HG03565 (cell line): Measurements from ENCODE around the gene B3GAT2.

Experiments
- ATAC-seq: cut with Tn5 transposase; IDR thresholded peaks from one replicate; pipeline ENCODE4 v1.9.1; 2021; ENCODE audit warnings: mild to moderate bottlenecking, moderate library complexity; ENCODE audit not compliant: unreplicated experiment

Gene B3GAT2

DNA sequence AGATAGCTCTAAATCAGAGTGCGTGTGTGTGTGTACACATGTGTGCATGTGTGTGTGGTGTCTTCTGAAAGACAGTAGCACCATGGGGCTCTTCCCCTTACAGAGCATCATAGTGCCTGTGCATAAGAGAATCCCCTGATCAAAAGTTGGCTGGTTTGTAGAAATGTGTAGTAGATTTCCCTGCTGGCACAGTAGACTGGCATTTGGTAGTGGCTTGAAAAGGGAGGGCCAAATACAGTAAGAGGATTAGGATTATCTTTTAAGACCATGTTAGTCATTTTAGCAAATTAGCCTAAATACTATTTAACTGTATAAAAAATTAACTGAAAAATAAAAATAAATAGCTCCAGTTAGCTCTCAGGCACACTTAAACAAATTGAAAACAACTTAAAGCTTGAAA, 112.6 kb downstream of the B3GAT2 start:
- ATAC-seq: no peak

- no peak for ATAC-seq
Measured at GRCh38 chr6:70843328-70843918, 113.4 kb downstream of the B3GAT2 start.

- ATAC-seq: no peak
Measured at GRCh38 chr6:70842541-70842940, 114.3 kb downstream of the B3GAT2 start.

GRCh38 chr6:70841112-70841511, 115.7 kb downstream of the B3GAT2 start:
- ATAC-seq: no peak

DNA sequence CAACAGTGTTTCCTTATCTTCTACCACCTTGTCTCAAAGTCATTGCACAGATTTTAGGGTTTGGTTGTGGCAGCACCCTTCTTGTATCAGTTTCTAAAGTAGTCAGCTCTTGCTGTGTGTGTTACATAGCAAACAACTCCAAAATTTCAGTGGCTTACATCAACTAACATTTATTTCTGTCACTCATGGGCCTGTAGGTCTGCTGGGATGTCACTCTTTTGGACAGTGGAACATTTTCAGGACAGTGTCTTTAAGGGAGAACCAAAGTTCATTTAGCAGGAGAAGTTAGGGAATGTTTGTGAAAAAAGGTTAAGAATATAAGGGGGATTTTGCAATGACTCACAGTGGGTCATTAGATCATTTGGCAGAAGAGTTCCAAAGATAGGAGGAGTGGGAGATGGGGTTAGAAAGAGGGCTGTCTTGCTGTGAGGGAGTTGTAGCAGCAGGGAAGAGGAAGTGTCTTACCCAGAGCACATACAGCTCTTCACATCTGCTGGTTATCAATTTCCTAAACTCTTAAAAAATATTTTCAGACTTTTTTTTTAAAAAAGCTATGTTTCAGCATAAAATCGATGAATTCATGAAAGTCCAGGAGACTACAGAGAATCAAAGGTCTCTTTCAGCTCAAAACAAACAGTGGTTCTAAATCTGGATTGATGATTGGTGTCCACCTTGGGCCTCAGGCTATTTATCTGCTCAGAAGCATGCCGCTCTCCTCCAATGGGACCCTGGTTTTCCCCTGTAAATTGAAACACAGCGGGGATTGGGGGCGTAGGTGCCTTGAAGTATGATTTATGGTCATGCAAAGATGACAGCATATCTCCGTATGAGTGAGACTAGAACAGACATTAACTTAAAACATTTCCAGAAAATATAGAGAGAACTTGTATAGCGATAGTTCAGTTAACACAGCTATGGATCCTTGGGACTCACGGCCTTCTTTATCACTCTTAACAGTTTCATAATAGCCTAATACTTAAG, 117.3 kb downstream of the B3GAT2 start:
- no peak for ATAC-seq

GRCh38 chr6:70838907-70839285, 118.0 kb downstream of the B3GAT2 start:
- ATAC-seq: no peak

- no peak for ATAC-seq
Measured at GRCh38 chr6:70834520-70834919, 122.3 kb downstream of the B3GAT2 start.

- ATAC-seq: no peak
Measured at GRCh38 chr6:70831427-70831826, 125.4 kb downstream of the B3GAT2 start.

GRCh38 chr6:70823651-70824050, 133.2 kb downstream of the B3GAT2 start:
- no peak for ATAC-seq

DNA sequence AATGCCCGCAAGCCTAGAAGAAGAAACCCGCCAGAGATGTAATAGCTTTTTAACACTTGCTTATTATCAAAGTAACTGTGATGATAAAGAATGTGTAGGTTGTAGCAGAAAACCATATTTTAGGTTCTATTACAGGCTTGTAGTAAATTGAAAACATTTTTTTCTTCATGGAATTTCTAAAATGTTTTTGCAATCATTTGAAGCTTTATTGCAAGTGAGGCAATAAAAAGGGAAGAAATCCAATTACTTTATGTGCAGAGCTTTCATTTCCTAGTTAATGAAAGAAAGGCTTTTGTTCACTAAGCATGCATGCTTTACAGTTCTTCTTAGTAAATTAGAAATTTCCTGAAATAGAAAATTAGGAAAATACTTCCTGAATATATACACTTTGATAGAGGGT, 135.1 kb downstream of the B3GAT2 start:
- no peak for ATAC-seq

- ATAC-seq: no peak
Measured at GRCh38 chr6:70820778-70821177, 136.1 kb downstream of the B3GAT2 start.

DNA sequence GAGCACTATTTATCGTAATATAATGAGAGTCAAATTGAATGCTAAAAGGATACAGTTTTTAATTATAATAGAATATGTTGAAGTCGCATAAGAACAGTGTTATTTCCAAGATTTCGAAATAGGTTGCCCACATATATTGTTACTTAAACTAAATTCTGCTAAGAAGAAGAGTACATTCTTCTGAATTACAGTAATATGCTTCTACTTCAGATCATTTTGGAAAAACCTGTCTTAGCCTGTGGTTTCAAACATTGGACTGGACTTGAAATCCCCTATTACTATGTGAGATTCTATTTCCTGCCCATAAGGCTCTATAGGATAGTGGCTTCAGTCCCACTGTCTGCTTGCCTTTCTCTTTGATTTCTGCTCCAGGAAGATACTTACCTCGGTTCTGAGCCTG, 137.2 kb downstream of the B3GAT2 start:
- ATAC-seq: no peak

- ATAC-seq: no peak
Measured at GRCh38 chr6:70813885-70814284, 143.0 kb downstream of the B3GAT2 start.

DNA sequence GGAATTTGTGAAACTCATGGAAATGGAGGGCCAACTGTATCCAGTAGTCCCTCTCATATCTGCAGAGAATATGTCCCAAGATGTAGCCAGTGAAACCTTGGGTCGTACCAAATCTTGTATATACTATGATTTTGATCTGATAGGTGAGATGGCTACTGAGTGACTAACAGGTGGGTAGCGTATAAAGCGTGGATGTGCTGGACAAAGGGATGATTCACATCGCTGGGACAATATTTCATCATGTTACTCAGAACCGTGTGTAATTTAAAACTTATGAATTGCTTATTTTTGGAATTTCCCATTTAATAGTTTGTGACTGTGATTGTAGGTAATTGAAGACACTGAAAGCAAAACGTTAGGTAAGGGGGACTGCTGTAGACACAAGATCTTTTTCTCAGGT, 145.1 kb downstream of the B3GAT2 start:
- no peak for ATAC-seq
